Endothelial cell of umbilical vein (primary cell): ENCODE measurements around the gene SPACA4. TPM values are rescaled to one million over a fixed set of nuclear protein-coding genes. Genes with fewer than 3 reads are reported as not detected.
A peak's percentile ranks its signal among the peaks of the same experiment; 100 is the strongest.

Experiments
- BruUV-seq: library from RNA; stranded (reverse); fragments of 400-500 nt; replicated peaks from 2 replicates; lab custom pipeline; 2021; lab: Mats Ljungman, UMichigan
- CTCF ChIA-PET: fragments of 300-600, 350-600 bp; sonication (Branson Sonifier 250); formaldehyde crosslinking; loops from one replicate; lab custom pipeline; 2021; ENCODE audit warnings: antibody characterized with exemption, inconsistent platforms; lab: Charles Lee
- POLR2A ChIA-PET: fragments of 300-600, 350-600 bp; sonication (Branson Sonifier 250); formaldehyde crosslinking; loops from one replicate; lab custom pipeline; 2021; ENCODE audit warnings: antibody characterized with exemption, inconsistent platforms; lab: Charles Lee
- DNase-seq: peaks from one replicate; pipeline ENCODE4 v3.0.0-alpha.2; 2011; ENCODE audit warnings: low read depth, low spot score
- FAIRE-seq: peaks from 2 replicates; lab custom pipeline; 2011; peaks lifted over from hg19 to GRCh38; lab: Jason Lieb, UNC
- H2AFZ ChIP-seq: 2 replicates; pipeline ENCODE4 v1.6.0; 2012; ENCODE audit warnings: low read depth, low read length, control low read depth, inconsistent platforms
- H3K27ac ChIP-seq: 2 replicates; pipeline ENCODE4 v1.5.1; 2011; ENCODE audit warnings: low read depth, mild to moderate bottlenecking, control low read depth, low read length, moderate library complexity; ENCODE audit not compliant: insufficient read depth
- H3K27me3 ChIP-seq, 2 experiments: 2 replicates each; pipeline versions ENCODE4 v1.6.0 to v1.6.1; 2011; ENCODE audit warnings: low read length in 2 of 2, mixed read lengths in 1 of 2; ENCODE audit not compliant: control insufficient read depth in 2 of 2, insufficient read depth in 2 of 2
- H3K36me3 ChIP-seq, 2 experiments: 2 replicates in 1 of 2; 3 replicates in 1 of 2; pipeline ENCODE4 v1.5.1; 2011; ENCODE audit warnings: low read length in 2 of 2, mild to moderate bottlenecking in 1 of 2, moderate library complexity in 1 of 2; ENCODE audit not compliant: control insufficient read depth in 2 of 2, insufficient read depth in 2 of 2; ENCODE audit errors: extremely low read depth in 1 of 2
- H3K4me1 ChIP-seq: 3 replicates; pipeline ENCODE4 v1.5.1; 2011; ENCODE audit warnings: mild to moderate bottlenecking, low read length; ENCODE audit not compliant: control insufficient read depth, insufficient read depth; ENCODE audit errors: extremely low read depth
- H3K4me2 ChIP-seq: 2 replicates; pipeline ENCODE4 v1.6.1; 2011; ENCODE audit warnings: low read length, control low read depth, mixed read lengths; ENCODE audit not compliant: insufficient read depth
- H3K4me3 ChIP-seq, 3 experiments: fragments of 200-600 bp in 1 of 3; sonication (generic), shearing (Covaris generic) in 1 of 3; replicated peaks in 1 of 3; 2 replicates each; pipeline ENCODE4 v1.5.1; 2011 to 2016; ENCODE audit warnings: control low read depth in 3 of 3, low read length in 3 of 3, mild to moderate bottlenecking in 2 of 3, inconsistent platforms in 1 of 3, low read depth in 1 of 3, moderate library complexity in 1 of 3; ENCODE audit not compliant: insufficient read depth in 1 of 3
- H3K79me2 ChIP-seq: 2 replicates; pipeline ENCODE4 v1.6.0; 2012; ENCODE audit warnings: low read length, inconsistent platforms; ENCODE audit not compliant: control insufficient read depth, insufficient read depth
- H3K9ac ChIP-seq: replicated peaks from 2 replicates; pipeline ENCODE3; 2011; ENCODE audit warnings: low read length, control low read depth; ENCODE audit not compliant: insufficient read depth; ENCODE audit errors: extremely low read depth
- H3K9me1 ChIP-seq: replicated peaks from 3 replicates; pipeline ENCODE4 v1.6.0; 2011; ENCODE audit warnings: mild to moderate bottlenecking, low read length; ENCODE audit not compliant: control insufficient read depth, insufficient read depth; ENCODE audit errors: extremely low read depth
- H3K9me3 ChIP-seq: replicated peaks from 2 replicates; pipeline ENCODE4 v1.5.1; 2012; ENCODE audit warnings: low read length, inconsistent platforms; ENCODE audit not compliant: control insufficient read depth, insufficient read depth
- H4K20me1 ChIP-seq: replicated peaks from 2 replicates; pipeline ENCODE3; 2011; ENCODE audit warnings: mild to moderate bottlenecking, low read length; ENCODE audit not compliant: control insufficient read depth, insufficient read depth; ENCODE audit errors: extremely low read depth
- CTCF ChIP-seq, 2 donors: IDR thresholded peaks; 1 replicate in 1 of 2; 2 replicates in 1 of 2; pipeline ENCODE4 v1.5.1; 2011; ENCODE audit warnings: low read length in 2 of 2, mild to moderate bottlenecking in 2 of 2, moderate library complexity in 2 of 2, control low read depth in 1 of 2, inconsistent platforms in 1 of 2, low read depth in 1 of 2; ENCODE audit not compliant: insufficient read depth in 1 of 2; ENCODE audit errors: extremely low read depth in 1 of 2
- EZH2 ChIP-seq: IDR thresholded peaks from 2 replicates; pipeline ENCODE4 v1.6.1; 2012; ENCODE audit warnings: borderline replicate concordance, low read depth, mild to moderate bottlenecking, moderate library complexity, low read length, inconsistent platforms; ENCODE audit not compliant: severe bottlenecking
- FOS ChIP-seq: IDR thresholded peaks from 2 replicates; pipeline ENCODE4 v1.6.1; 2011; ENCODE audit warnings: mild to moderate bottlenecking, low read length, moderate library complexity, borderline replicate concordance; ENCODE audit not compliant: insufficient read depth
- GATA2 ChIP-seq: IDR thresholded peaks from 2 replicates; pipeline ENCODE4 v1.7.0; 2011; ENCODE audit warnings: low read depth, mild to moderate bottlenecking, moderate library complexity, mixed read lengths, low read length; ENCODE audit not compliant: insufficient read length, insufficient read depth
- JUN ChIP-seq: IDR thresholded peaks from 2 replicates; pipeline ENCODE4 v1.6.1; 2011; ENCODE audit warnings: borderline replicate concordance, low read depth; ENCODE audit not compliant: insufficient read length, insufficient read depth
- MYC ChIP-seq: IDR thresholded peaks from one replicate; pipeline ENCODE4 v1.6.1; 2011; ENCODE audit warnings: mild to moderate bottlenecking, low read depth, low read length
- POLR2A ChIP-seq: IDR thresholded peaks from 2 replicates; pipeline ENCODE4 v1.6.1; 2012; ENCODE audit warnings: low read depth, mild to moderate bottlenecking, control low read depth, low read length
- POLR2AphosphoS5 ChIP-seq: IDR thresholded peaks from 2 replicates; pipeline ENCODE4 v1.6.1; 2012; ENCODE audit warnings: low read depth, mild to moderate bottlenecking, control low read depth, low read length, moderate library complexity; ENCODE audit not compliant: insufficient read depth
- dilution Hi-C: fragments of 300-500 bp; cut with MboI; formaldehyde crosslinking; loops from one replicate; pipeline ENCODE4 v1.15.0; 2019; ENCODE audit warnings: low sequenced_read_pairs; ENCODE audit not compliant: extremely low pct_ligation_motif_present
- intact Hi-C: fragments of 100-400 bp; cut with micrococcal nuclease; formaldehyde crosslinking; loops from one replicate; pipeline ENCODE4 v1.10.0; 2022
- polyA plus RNA-seq, 4 experiments: library from polyadenylated mRNA; depleted of rRNA in 3 of 4; stranded (reverse) in 3 of 4; unstranded in 1 of 4; fragments of >200 nt; gene quantifications; 2 replicates each; pipeline versions ENCODE4 v1.2.1 to v1.2.3, GENCODE V29; 2011 to 2012; ENCODE audit warnings: missing spikeins in 1 of 4
- total RNA-seq: library from RNA; stranded (reverse); gene quantifications from 2 replicates; pipeline ENCODE4 v1.2.3, GENCODE V29; 2021
- TF ChIP-seq, protein P1 (sequence below): IDR thresholded peaks from 2 replicates; pipeline ENCODE4 v1.6.1; 2011; ENCODE audit not compliant: insufficient read depth, insufficient read length

The SPACA4 gene
- total and polyA plus RNA-seq, 2 donors (not counting 3 experiments of a cell fraction or from before 2014, with no cell fraction given): not detected

DNA sequence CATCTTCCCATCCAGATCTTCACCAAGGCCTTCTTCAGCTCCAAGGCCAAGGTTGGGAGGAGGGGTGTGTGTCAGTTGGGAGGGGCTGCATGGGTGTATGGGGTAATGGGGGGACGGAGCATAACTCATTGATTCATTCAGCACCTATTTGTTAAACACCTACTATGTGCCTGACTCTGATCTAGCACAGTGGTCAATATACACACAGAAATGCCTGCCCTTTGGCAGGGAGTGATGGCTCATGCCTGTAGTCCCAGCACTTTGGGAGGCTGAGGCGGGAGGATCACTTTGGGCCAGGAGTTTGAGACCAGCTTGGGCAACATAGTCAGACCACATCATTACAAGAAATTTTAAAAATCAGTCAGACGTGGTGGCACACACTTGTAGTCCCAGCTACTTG, 19.2 kb upstream of the SPACA4 start:
- Histone ChIP-seq H4K20me1 (no peaks in the 10 kb centered on the region), H3K4me3 (no peak overlapping the region), H3K27me3 (no peaks in the 10 kb centered on the region), H3K4me1 (no peaks in the 10 kb centered on the region), H3K9ac (no peak overlapping the region), H3K9me3 (no peaks in the 10 kb centered on the region), H3K79me2 (no peaks in the 10 kb centered on the region), H3K36me3 (no peaks in the 10 kb centered on the region), H2AFZ (no peak overlapping the region), H3K9me1 (no peaks in the 10 kb centered on the region), H3K4me2 (no peak overlapping the region), H3K27ac (no peak overlapping the region)
- FAIRE-seq (no peak), DNase-seq (no peak)
- TF ChIP-seq GATA2 (no peak), FOS (no peak)
- intact Hi-C loops: no loop called here
- ChIA-PET CTCF (interaction anchor here (0.6 to 14.1 kb wide), 7 partner anchors 19 to 307 kb away, joined by 3 to 507 read pairs (median 3); no protein-coding TSS in a partner anchor), POLR2A (no interaction called here)
- dilution Hi-C loops: no loop called here
- BruUV-seq: no TSS peak

DNA sequence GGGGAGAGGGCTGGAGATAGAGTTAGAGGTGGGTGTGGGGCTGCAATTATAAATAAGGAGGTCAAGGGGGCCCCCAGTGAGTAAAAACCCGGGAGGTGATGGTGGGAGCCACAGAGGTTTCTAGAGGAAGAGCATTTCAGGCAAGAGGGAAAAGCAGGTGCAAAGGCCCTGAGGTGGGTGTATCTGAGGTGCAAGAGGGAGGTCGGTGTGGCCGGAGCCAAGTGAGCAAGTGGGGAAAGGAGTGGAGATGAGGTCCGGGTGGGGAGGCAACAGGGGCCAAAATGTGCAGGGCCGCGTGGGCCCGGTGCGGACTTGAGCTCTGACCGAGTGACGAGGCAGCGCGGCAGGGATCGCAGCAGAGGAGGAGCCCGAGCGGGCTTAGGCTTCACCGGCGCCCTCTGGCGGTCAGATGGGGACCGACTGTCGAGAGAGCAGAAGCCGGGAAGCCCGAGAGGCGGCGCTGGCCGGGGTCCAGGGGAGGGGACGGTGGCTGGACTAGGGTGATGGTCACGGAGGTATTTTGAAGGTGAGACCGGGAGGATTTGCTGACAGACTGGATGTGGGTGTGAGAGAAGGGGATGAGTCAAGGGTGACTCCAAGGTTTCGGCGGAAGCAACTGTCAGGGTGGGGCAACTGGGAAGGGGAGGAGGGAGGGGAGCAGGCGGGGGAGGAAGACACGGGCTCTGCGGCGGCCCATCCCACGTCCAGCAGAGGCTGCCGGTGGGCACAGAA, 17.7 kb upstream of the SPACA4 start:
- FAIRE-seq (peak; percentile 84), DNase-seq (peak; percentile 74)
- Histone ChIP-seq H3K9me3 (no peaks in the 10 kb centered on the region), H3K4me2 (peak overlapping the region; percentile 11), H3K36me3 (no peaks in the 10 kb centered on the region), H4K20me1 (no peaks in the 10 kb centered on the region), H3K4me1 (no peaks in the 10 kb centered on the region), H3K4me3 (peak overlapping the region in 1 of 3 experiments; percentile 3), H3K9ac (no peak overlapping the region), H3K27ac (no peak overlapping the region), H2AFZ (peak overlapping the region; percentile 40), H3K9me1 (no peaks in the 10 kb centered on the region), H3K27me3 (no peaks in the 10 kb centered on the region), H3K79me2 (no peaks in the 10 kb centered on the region)
- intact Hi-C loops (loop anchor here (1.0 kb wide), 1 partner anchor 83 kb away; no protein-coding TSS in a partner anchor), dilution Hi-C loops (no loop called here)
- no TSS peak for BruUV-seq
- ChIA-PET CTCF (interaction anchor here (0.5 to 14.1 kb wide), 39 partner anchors 8 to 322 kb away, joined by 3 to 507 read pairs (median 4); partner anchors contain the start of gene GRIN2D), POLR2A (interaction anchor here (0.6 kb wide), 1 partner anchor 20 kb away, joined by 3 read pairs; no protein-coding TSS in a partner anchor)
- TF ChIP-seq JUN (no peak), MYC (no peak), CTCF (IDR thresholded peaks at IDR 0.05; ENCODE audit: extremely low read depth in 1 of 2, insufficient read depth in 1 of 2, low read depth in 1 of 2, low read length in 2 of 2) (peak; percentile 97 to 98), POLR2A (no peak), GATA2 (no peak), POLR2AphosphoS5 (no peak), EZH2 (no peak)
- TF ChIP-seq, protein P1, sequence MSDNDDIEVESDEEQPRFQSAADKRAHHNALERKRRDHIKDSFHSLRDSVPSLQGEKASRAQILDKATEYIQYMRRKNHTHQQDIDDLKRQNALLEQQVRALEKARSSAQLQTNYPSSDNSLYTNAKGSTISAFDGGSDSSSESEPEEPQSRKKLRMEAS: no peak
